Ascending aorta (tissue), 2 donors: ENCODE results near the gene SHISA7. TPM values are rescaled to one million over a fixed set of nuclear protein-coding genes. Genes with fewer than 3 reads are reported as not detected.

Experiments
- DNase-seq, 2 donors: peaks; one replicate each; pipeline ENCODE4 v3.0.0-alpha.2; 2019; ENCODE audit warnings: low spot score in 2 of 2
- H3K27ac ChIP-seq, 2 donors: fragments of 200-600 bp; sonication (generic); one replicate each; pipeline ENCODE4 v1.5.1; 2016 to 2017; ENCODE audit warnings: mild to moderate bottlenecking in 1 of 2
- H3K27me3 ChIP-seq: fragments of 200-600 bp; sonication (generic); one replicate; pipeline ENCODE4 v1.5.1; 2017
- H3K36me3 ChIP-seq, 2 donors: fragments of 200-600 bp; sonication (generic); one replicate each; pipeline ENCODE4 v1.5.1; 2016
- H3K4me1 ChIP-seq, 2 donors: fragments of 200-600 bp; sonication (generic); one replicate each; pipeline ENCODE4 v1.5.1; 2016 to 2017; ENCODE audit warnings: mild to moderate bottlenecking in 1 of 2
- H3K4me3 ChIP-seq, 2 donors: fragments of 200-600 bp; sonication (generic); one replicate each; pipeline ENCODE4 v1.5.1; 2016 to 2017; ENCODE audit warnings: mild to moderate bottlenecking in 1 of 2
- H3K9me3 ChIP-seq, 2 donors: fragments of 200-600 bp; sonication (generic); one replicate each; pipeline ENCODE4 v1.5.1; 2016
- intact Hi-C: fragments of 100-400 bp; cut with DNase I; formaldehyde crosslinking; loops from one replicate; pipeline ENCODE4 v1.15.1; 2023
- total RNA-seq: library from RNA; depleted of rRNA; stranded (reverse); fragments of >200 nt; gene quantifications from one replicate; pipeline ENCODE4 v1.1.0, GENCODE V29; 2016
- TF ChIP-seq, protein P1 (sequence below), 3 experiments: fragments of 200-600 bp in 2 of 3; fragments of 450-650 bp in 1 of 3; sonication (generic) in 2 of 3; IDR thresholded peaks; one replicate each; pipeline ENCODE4 v1.5.1; 2016 to 2019; ENCODE audit warnings: antibody characterized with exemption in 3 of 3, mild to moderate bottlenecking in 1 of 3, moderate library complexity in 1 of 3

Gene SHISA7
- total RNA-seq, 1 donor from 2014 or later, result 0.85 TPM

- intact Hi-C loops, result no loop called here
- no peak overlapping the region for H3K27ac ChIP-seq
Measured at GRCh38 chr19:55447421-55448174, 4.5 kb upstream of the SHISA7 start.

DNA sequence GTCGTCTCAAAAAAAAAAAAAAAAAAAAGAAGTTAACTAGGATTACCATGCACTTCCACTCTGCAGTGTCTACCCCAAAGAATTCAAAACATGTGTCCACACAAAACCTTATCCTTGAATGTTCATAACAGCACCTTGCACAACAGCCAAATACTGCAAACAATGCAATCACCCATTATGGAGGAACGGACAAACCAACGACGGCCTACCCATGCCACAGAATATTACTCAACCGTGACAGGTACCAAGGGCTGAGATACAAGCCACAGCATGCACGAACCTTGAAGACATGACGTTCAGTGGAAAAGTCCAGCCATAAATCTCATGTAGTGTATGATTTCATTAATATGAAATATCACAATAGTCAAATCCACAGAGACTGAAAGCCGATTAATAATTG is 3.0 kb upstream of the SHISA7 start:
- no peak for DNase-seq
- TF ChIP-seq, protein P1, sequence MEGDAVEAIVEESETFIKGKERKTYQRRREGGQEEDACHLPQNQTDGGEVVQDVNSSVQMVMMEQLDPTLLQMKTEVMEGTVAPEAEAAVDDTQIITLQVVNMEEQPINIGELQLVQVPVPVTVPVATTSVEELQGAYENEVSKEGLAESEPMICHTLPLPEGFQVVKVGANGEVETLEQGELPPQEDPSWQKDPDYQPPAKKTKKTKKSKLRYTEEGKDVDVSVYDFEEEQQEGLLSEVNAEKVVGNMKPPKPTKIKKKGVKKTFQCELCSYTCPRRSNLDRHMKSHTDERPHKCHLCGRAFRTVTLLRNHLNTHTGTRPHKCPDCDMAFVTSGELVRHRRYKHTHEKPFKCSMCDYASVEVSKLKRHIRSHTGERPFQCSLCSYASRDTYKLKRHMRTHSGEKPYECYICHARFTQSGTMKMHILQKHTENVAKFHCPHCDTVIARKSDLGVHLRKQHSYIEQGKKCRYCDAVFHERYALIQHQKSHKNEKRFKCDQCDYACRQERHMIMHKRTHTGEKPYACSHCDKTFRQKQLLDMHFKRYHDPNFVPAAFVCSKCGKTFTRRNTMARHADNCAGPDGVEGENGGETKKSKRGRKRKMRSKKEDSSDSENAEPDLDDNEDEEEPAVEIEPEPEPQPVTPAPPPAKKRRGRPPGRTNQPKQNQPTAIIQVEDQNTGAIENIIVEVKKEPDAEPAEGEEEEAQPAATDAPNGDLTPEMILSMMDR (IDR thresholded peaks at IDR 0.05), result no peak
- Histone ChIP-seq H3K9me3 (no peaks in the 10 kb centered on the region), H3K4me3 (no peak overlapping the region), H3K27ac (no peak overlapping the region), H3K4me1 (no peaks in the 10 kb centered on the region), H3K36me3 (no peaks in the 10 kb centered on the region), H3K27me3 (peaks cover 8% of the 10 kb centered on the region)
- intact Hi-C loops, result no loop called here

More at GRCh38 chr19:55447421-55448174, 4.5 kb upstream of the SHISA7 start:
- Histone ChIP-seq H3K27me3 (peaks cover 13% of the 10 kb centered on the region), H3K9me3 (no peaks in the 10 kb centered on the region), H3K36me3 (no peaks in the 10 kb centered on the region), H3K4me1 (peaks cover 0 to 11% of the 10 kb centered on the region in 2 donors), H3K4me3 (no peak overlapping the region)
- no peak for DNase-seq
- TF ChIP-seq, protein P1 (IDR thresholded peaks at IDR 0.05), result no peak

- TF ChIP-seq, protein P1 (IDR thresholded peaks at IDR 0.05), result no peak
- Histone ChIP-seq H3K4me3 (no peak overlapping the region), H3K4me1 (no peaks in the 10 kb centered on the region), H3K27me3 (peaks cover 15% of the 10 kb centered on the region), H3K27ac (no peak overlapping the region), H3K36me3 (no peaks in the 10 kb centered on the region), H3K9me3 (no peaks in the 10 kb centered on the region)
- DNase-seq, result no peak
- intact Hi-C loops, result no loop called here
Measured at GRCh38 chr19:55444646-55445045, 1.5 kb upstream of the SHISA7 start.

DNA sequence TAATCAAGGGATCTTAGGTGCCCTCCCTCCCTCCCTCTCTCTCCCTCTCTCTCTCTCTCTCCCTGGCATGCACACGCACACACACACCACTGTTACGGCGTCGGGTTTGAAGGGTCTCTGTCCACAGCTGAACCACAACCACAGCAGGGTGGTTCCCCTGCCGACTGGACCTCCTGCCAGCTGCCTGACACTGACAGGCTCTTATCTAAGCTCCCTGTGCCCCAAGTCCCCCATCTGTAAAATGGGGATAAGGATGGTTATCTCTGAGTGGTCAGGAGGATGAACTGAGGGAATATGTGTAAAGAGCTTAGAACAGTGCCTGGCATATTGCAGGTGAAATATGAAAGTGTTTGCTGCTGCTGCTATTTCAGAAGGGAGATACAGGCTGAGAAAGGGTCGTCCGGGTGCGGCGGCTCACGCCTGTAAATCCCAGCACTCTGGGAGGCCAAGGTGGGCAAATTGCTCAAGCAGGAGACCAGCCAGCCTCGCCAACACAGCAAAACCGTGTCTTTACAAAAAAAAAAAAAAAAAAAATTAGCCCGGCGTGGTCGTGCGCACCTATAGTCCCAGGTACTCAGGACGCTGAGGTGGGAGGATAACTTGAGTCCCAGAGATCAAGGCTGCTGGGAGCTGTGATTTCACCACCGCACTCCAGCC is 852 bp upstream of the SHISA7 start:
- H3K4me1 ChIP-seq, result no peaks in the 10 kb centered on the region
- no peaks in the 10 kb centered on the region for H3K9me3 ChIP-seq
- no peaks in the 10 kb centered on the region for H3K36me3 ChIP-seq
- peaks cover 15% of the 10 kb centered on the region for H3K27me3 ChIP-seq
- TF ChIP-seq, protein P1 (IDR thresholded peaks at IDR 0.05), result no peak
- no peak for DNase-seq
- no peak overlapping the region for H3K4me3 ChIP-seq
- no peak overlapping the region for H3K27ac ChIP-seq
- intact Hi-C loops, result no loop called here

DNA sequence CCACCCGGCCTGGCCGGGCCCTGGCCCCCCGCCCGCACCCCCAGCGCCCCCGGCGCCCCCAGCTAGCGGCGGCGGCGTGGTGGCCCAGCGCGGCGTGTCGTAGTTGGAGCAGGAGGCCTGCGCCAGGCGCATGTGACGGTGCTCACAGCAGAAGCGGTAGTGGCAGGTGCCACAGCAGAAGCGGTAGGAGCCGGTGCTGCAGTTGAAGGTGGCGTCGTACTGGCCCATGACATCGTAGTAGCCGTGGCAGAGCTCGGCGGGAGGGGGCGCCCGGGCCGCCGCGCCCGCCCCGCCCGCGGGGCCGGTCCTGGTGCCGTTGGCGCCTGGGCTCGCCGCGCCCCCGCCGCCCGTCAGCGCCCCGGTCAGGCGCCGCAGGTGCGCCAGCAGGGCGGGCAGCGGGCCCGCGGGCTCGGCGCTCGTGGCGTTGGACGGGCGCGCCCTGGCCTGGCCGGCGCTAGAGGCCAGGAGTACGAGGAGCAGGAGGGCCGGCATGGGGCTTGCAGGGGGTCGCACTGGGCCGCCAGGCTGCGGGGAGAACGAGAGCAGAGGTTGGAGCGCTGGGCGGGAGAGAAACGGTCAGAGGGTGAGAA is 633 bp downstream of the SHISA7 start:
- H3K4me3 ChIP-seq, result no peak overlapping the region
- H3K27ac ChIP-seq, result no peak overlapping the region
- intact Hi-C loops, result no loop called here
- TF ChIP-seq, protein P1 (IDR thresholded peaks at IDR 0.05), result no peak
- no peaks in the 10 kb centered on the region for H3K4me1 ChIP-seq
- no peaks in the 10 kb centered on the region for H3K36me3 ChIP-seq
- no peak for DNase-seq
- no peaks in the 10 kb centered on the region for H3K9me3 ChIP-seq
- peaks cover 19% of the 10 kb centered on the region for H3K27me3 ChIP-seq
